A673 (cell line): ENCODE measurements around the gene WNT6. TPM values are rescaled to one million over a fixed set of nuclear protein-coding genes. Genes with fewer than 3 reads are reported as not detected.

Experiments used
- BruUV-seq: library from RNA; stranded (reverse); fragments of 400-500 nt; replicated peaks from 2 replicates; lab custom pipeline; 2021; lab: Mats Ljungman, UMichigan
- CTCF ChIA-PET: fragments of 300-600 bp; sonication (Branson Sonifier 250); formaldehyde crosslinking; loops from one replicate; lab custom pipeline; 2022; ENCODE audit warnings: antibody characterized with exemption; lab: Charles Lee
- POLR2A ChIA-PET: fragments of 300-600 bp; sonication (Branson Sonifier 250); formaldehyde crosslinking; loops from one replicate; lab custom pipeline; 2022; ENCODE audit warnings: antibody characterized with exemption; ENCODE audit not compliant: low non-redundant PET; lab: Charles Lee
- DNase-seq: peaks from one replicate; pipeline ENCODE4 v3.0.0-alpha.2; 2015; ENCODE audit warnings: low spot score
- H3K27ac ChIP-seq: fragments of 200-600 bp; sonication (generic); 2 replicates; pipeline ENCODE4 v1.5.1; 2016; ENCODE audit warnings: mixed run types, low read depth, mild to moderate bottlenecking, mixed read lengths, antibody characterized with exemption, low read length; ENCODE audit not compliant: poor library complexity, severe bottlenecking
- H3K27me3 ChIP-seq: fragments of 200-600 bp; sonication (generic); replicated peaks from 2 replicates; pipeline ENCODE4 v1.6.1; 2017; ENCODE audit warnings: mixed run types, low read depth, mild to moderate bottlenecking, mixed read lengths, antibody characterized with exemption, low read length; ENCODE audit not compliant: insufficient read depth, poor library complexity
- H3K36me3 ChIP-seq: fragments of 200-600 bp; sonication (generic); 2 replicates; pipeline ENCODE4 v1.6.1; 2016; ENCODE audit warnings: mixed run types, mild to moderate bottlenecking, mixed read lengths, antibody characterized with exemption, low read length; ENCODE audit not compliant: insufficient read depth, poor library complexity, severe bottlenecking
- H3K4me1 ChIP-seq: fragments of 200-600 bp; sonication (generic); 2 replicates; pipeline ENCODE4 v1.6.1; 2017; ENCODE audit warnings: mixed run types, mild to moderate bottlenecking, mixed read lengths, antibody characterized with exemption, low read length; ENCODE audit not compliant: insufficient read depth, poor library complexity, severe bottlenecking
- H3K4me3 ChIP-seq: fragments of 200-600 bp; sonication (generic); 2 replicates; pipeline ENCODE4 v1.5.1; 2016; ENCODE audit warnings: low read depth, mixed run types, mild to moderate bottlenecking, mixed read lengths, low read length; ENCODE audit not compliant: poor library complexity, severe bottlenecking
- H3K9me3 ChIP-seq: fragments of 200-600 bp; sonication (generic); 2 replicates; pipeline ENCODE4 v1.6.1; 2016; ENCODE audit warnings: mixed run types, low read depth, mild to moderate bottlenecking, mixed read lengths, antibody characterized with exemption, low read length; ENCODE audit not compliant: poor library complexity, severe bottlenecking
- EZH2 ChIP-seq: fragments of 200-600 bp; sonication (generic); IDR thresholded peaks from 2 replicates; pipeline ENCODE4 v1.6.1; 2017; ENCODE audit warnings: borderline replicate concordance, low read depth, mild to moderate bottlenecking, mixed read lengths, antibody characterized with exemption, low read length; ENCODE audit not compliant: poor library complexity, severe bottlenecking
- intact Hi-C: fragments of 100-400 bp; cut with micrococcal nuclease; formaldehyde crosslinking; loops from one replicate; pipeline ENCODE4 v1.10.0; 2022; ENCODE audit not compliant: unreplicated experiment
- total RNA-seq: library from RNA; stranded (reverse); gene quantifications from 2 replicates; pipeline ENCODE4 v1.2.3, GENCODE V29; 2021
- TF ChIP-seq, protein P1 (sequence below): fragments of 300-800, 200-600 bp; sonication (generic); conservative IDR thresholded peaks from 2 replicates; pipeline ENCODE4 v1.5.1; 2017; ENCODE audit warnings: low read depth, mild to moderate bottlenecking, antibody characterized with exemption, low read length, moderate library complexity, mixed read lengths

WNT6 gene
- total RNA-seq, 1 experiment from 2014 or later: not detected

DNA sequence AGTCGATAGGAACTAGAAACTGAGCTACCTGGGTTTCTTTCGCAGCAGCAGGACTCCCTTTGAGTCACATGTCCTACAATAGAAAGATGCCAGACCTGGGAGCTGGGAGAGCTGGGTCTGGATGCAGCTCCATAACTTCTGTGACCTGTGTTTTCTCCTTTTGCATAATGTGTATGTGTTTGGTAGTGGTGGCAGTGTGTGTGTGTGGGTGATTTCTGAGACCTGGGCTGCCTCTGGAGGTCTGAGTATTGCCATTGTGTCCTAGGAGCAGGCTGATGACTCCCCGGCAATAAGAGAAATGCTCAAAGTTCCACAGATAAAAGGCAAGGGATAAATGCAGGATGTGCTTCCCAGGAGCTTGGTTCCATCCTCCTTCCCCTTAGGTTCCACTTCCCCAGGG lies 27.5 kb downstream of the WNT6 start:
- CTCF ChIA-PET: interaction anchor here (0.6 to 2.0 kb wide), 4 partner anchors 9 to 13 kb away, joined by 3 to 5 read pairs (median 4); no protein-coding TSS in a partner anchor
- H3K27ac ChIP-seq: no peak overlapping the region
- H3K4me1 ChIP-seq: peaks cover 4% of the 10 kb centered on the region
- H3K4me3 ChIP-seq: no peak overlapping the region
- POLR2A ChIA-PET: no interaction called here
- no TSS peak for BruUV-seq
- TF ChIP-seq, protein P1, sequence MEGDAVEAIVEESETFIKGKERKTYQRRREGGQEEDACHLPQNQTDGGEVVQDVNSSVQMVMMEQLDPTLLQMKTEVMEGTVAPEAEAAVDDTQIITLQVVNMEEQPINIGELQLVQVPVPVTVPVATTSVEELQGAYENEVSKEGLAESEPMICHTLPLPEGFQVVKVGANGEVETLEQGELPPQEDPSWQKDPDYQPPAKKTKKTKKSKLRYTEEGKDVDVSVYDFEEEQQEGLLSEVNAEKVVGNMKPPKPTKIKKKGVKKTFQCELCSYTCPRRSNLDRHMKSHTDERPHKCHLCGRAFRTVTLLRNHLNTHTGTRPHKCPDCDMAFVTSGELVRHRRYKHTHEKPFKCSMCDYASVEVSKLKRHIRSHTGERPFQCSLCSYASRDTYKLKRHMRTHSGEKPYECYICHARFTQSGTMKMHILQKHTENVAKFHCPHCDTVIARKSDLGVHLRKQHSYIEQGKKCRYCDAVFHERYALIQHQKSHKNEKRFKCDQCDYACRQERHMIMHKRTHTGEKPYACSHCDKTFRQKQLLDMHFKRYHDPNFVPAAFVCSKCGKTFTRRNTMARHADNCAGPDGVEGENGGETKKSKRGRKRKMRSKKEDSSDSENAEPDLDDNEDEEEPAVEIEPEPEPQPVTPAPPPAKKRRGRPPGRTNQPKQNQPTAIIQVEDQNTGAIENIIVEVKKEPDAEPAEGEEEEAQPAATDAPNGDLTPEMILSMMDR: no peak
- no peak for TF ChIP-seq EZH2
- intact Hi-C loops: no loop called here
- DNase-seq: no peak
- no peaks in the 10 kb centered on the region for H3K36me3 ChIP-seq
- H3K27me3 ChIP-seq: no peaks in the 10 kb centered on the region
- no peaks in the 10 kb centered on the region for H3K9me3 ChIP-seq

DNA sequence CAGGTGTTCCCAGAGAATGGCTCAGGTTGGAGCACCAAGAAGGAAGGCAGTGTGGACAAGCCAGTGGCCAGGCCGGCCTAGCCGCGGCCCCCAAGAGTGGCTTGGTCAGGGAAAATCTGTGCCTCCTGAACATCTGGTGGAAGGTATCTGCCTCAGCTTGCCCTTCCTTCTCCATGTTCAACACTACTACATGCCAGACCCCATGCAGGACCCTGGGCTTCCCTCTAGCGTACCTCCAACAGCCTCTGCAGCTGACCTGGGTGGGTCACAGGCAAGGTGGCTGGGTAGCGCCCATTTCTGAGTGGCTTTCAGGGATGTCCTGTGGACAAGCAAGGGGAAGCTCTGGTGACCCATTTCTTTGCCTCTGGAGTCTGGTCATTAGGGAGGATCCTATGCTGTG lies 28.7 kb downstream of the WNT6 start:
- H3K4me1 ChIP-seq: peaks cover 9% of the 10 kb centered on the region
- H3K36me3 ChIP-seq: no peaks in the 10 kb centered on the region
- H3K27me3 ChIP-seq: no peaks in the 10 kb centered on the region
- no peaks in the 10 kb centered on the region for H3K9me3 ChIP-seq
- BruUV-seq: no TSS peak
- no peak for TF ChIP-seq EZH2
- TF ChIP-seq, protein P1: no peak
- no peak overlapping the region for H3K27ac ChIP-seq
- no peak overlapping the region for H3K4me3 ChIP-seq
- intact Hi-C loops: no loop called here
- no peak for DNase-seq
- ChIA-PET CTCF (interaction anchor here (1.9 kb wide), 1 partner anchor 11 kb away, joined by 4 read pairs; no protein-coding TSS in a partner anchor), POLR2A (no interaction called here)

DNA sequence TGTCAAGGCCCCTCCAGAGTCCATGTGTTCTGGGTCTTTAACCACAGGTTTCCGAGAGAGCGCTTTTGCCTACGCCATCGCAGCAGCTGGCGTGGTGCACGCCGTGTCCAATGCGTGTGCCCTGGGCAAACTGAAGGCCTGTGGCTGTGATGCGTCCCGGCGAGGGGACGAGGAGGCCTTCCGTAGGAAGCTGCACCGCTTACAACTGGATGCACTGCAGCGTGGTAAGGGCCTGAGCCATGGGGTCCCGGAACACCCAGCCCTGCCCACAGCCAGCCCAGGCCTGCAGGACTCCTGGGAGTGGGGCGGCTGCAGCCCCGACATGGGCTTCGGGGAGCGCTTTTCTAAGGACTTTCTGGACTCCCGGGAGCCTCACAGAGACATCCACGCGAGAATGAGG lies 30.3 kb downstream of the WNT6 start:
- BruUV-seq: no TSS peak
- Histone ChIP-seq H3K36me3 (no peaks in the 10 kb centered on the region), H3K27me3 (no peaks in the 10 kb centered on the region), H3K4me1 (peaks cover 13% of the 10 kb centered on the region), H3K27ac (no peak overlapping the region), H3K4me3 (no peak overlapping the region), H3K9me3 (no peaks in the 10 kb centered on the region)
- CTCF ChIA-PET: no interaction called here
- TF ChIP-seq, protein P1: no peak
- no peak for TF ChIP-seq EZH2
- POLR2A ChIA-PET: no interaction called here
- intact Hi-C loops: no loop called here
- DNase-seq: no peak
